ENCODE measurements around the gene INPP4B.

The INPP4B gene

DNA sequence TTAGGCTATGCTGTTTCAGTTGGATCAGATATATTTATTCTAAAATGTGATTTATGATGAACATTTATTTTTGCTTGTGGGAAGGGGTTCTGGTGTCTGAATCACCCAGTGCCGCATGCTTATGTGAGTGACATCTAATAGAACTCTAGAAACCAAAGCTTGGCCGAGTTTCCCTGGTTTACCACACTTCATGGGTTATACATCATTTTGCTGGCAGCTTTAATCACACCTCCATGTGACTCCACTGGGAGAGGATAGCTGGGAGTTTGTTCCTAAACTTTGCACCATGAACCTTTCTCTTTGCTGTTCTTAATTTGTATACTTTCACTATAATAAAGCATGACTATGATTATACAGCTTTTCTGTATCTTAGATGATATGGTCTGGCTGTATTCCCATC lies 382.9 kb downstream of the INPP4B start:
- DNase-seq (ENCODE audit: low read depth) = no peak
- H3K4me3 ChIP-seq (ENCODE audit: low read length) = no peak overlapping the region
- TF ChIP-seq, protein P1, sequence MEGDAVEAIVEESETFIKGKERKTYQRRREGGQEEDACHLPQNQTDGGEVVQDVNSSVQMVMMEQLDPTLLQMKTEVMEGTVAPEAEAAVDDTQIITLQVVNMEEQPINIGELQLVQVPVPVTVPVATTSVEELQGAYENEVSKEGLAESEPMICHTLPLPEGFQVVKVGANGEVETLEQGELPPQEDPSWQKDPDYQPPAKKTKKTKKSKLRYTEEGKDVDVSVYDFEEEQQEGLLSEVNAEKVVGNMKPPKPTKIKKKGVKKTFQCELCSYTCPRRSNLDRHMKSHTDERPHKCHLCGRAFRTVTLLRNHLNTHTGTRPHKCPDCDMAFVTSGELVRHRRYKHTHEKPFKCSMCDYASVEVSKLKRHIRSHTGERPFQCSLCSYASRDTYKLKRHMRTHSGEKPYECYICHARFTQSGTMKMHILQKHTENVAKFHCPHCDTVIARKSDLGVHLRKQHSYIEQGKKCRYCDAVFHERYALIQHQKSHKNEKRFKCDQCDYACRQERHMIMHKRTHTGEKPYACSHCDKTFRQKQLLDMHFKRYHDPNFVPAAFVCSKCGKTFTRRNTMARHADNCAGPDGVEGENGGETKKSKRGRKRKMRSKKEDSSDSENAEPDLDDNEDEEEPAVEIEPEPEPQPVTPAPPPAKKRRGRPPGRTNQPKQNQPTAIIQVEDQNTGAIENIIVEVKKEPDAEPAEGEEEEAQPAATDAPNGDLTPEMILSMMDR (IDR thresholded peaks at IDR 0.05; ENCODE audit: insufficient read depth, low read depth, low read length, missing control alignments) = no peak

- TF ChIP-seq, protein P1 (IDR thresholded peaks at IDR 0.05; ENCODE audit: insufficient read depth, low read depth, low read length, missing control alignments) = no peak
- H3K4me3 ChIP-seq (ENCODE audit: low read length) = no peak overlapping the region
- no peak for DNase-seq (ENCODE audit: low read depth)
Measured at GRCh38 chr4:142452161-142452855, 393.8 kb downstream of the INPP4B start.

DNA sequence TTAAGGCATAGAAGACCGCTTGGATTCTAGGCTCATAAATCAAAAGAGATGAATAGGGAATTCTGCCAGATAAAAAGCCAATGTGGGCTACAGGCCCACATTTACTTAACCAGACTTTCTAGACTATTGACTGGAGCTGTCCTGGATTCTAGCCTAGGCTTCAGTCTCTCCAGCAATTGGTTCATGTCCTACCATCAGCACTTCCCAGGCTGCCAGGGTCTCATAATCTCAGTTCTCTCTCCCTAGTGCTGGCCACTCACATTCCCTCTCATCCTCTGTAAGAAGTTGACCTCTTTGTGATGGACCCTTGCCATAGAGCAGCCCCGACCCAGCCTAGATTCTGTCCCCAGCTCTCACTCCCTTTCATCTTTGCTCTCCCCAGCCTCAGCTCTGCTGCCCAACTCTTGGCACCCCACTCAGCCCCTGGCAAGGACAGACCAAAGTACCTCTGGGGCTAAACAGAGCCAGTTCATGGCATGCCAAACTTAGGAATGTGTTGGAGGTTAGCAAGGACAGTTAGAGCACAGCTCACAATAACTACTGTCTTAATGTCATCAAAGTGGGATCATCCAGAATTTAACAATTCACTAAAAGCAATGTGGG lies 396.2 kb downstream of the INPP4B start:
- TF ChIP-seq, protein P1 (IDR thresholded peaks at IDR 0.05; ENCODE audit: insufficient read depth, low read depth, low read length, missing control alignments) = no peak
- H3K4me3 ChIP-seq (ENCODE audit: low read length) = no peak overlapping the region
- no peak for DNase-seq (ENCODE audit: low read depth)

- DNase-seq (ENCODE audit: low read depth) = no peak
- no peak overlapping the region for H3K4me3 ChIP-seq (ENCODE audit: low read length)
- TF ChIP-seq, protein P1 (IDR thresholded peaks at IDR 0.05; ENCODE audit: insufficient read depth, low read depth, low read length, missing control alignments) = no peak
Measured at GRCh38 chr4:142447009-142447408, 399.1 kb downstream of the INPP4B start.

DNA sequence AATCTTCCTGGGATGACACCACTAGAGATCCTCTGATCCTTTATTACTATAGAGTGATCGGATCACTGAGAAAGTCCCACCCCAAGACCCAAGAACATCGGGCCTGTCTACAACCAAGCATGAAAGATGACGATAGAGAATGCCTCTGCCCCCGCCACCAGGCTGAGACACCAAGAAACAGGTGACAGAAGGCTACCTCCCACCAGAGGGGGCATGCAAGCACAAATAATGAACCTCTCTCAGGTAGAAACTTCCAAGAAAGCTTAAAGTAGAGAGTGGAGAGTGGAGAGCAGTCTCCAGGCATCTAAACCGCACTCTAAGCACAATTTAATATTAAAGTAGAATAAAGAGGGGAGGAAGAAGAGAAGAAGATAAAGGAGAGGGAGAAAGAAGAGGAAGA lies 402.6 kb downstream of the INPP4B start:
- no peak for DNase-seq (ENCODE audit: low read depth)
- H3K4me3 ChIP-seq (ENCODE audit: low read length) = no peak overlapping the region
- TF ChIP-seq, protein P1 (IDR thresholded peaks at IDR 0.05; ENCODE audit: insufficient read depth, low read depth, low read length, missing control alignments) = no peak

DNA sequence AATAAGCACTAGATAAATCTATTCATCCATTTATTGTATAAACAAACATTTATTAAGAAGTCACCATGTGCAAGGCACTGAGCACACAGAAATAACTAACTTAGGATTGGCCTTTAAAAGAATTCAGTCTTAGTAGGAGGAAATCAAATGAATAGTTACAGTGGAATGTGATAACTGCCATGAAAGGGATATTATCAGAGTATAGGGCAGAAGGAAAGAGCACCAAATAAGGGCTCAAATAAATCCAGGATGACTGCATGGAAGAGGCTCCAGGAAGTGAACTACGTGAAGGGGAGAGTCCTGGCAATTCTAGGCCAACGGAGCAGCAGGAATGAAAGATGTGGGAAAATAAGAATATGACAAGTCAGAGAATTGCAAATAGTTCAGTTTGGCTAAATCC lies 406.0 kb downstream of the INPP4B start:
- no peak for DNase-seq (ENCODE audit: low read depth)
- TF ChIP-seq, protein P1 (IDR thresholded peaks at IDR 0.05; ENCODE audit: insufficient read depth, low read depth, low read length, missing control alignments) = no peak

More for the DNA sequence above, 406.0 kb downstream of the INPP4B start:
- no peak overlapping the region for H3K4me3 ChIP-seq (ENCODE audit: low read length)
